SU-DHL-6 (cell line): ENCODE data around the gene CELSR3.

Experiments
- CTCF ChIP-seq: fragments of 200-600 bp; sonication (generic); IDR thresholded peaks from one replicate; pipeline ENCODE4 v1.5.1; 2017; ENCODE audit warnings: antibody characterized with exemption, mild to moderate bottlenecking, low read length, moderate library complexity; ENCODE audit not compliant: insufficient read depth, poor library complexity, severe bottlenecking
- EZH2phosphoT487 ChIP-seq: fragments of 200-600 bp; sonication (generic), shearing (Covaris generic); conservative IDR thresholded peaks from 2 replicates; pipeline ENCODE4 v1.6.1; 2018; ENCODE audit warnings: mild to moderate bottlenecking, antibody characterized with exemption, low read length, moderate library complexity, mixed read lengths

- no peak for TF ChIP-seq CTCF
- no peak for TF ChIP-seq EZH2phosphoT487
These were observed 33.9 kb upstream of the CELSR3 start for GRCh38 chr3:48696601-48697000.
